Adrenal gland (tissue), 12 donors: ENCODE measurements around the gene KEL. TPM values are rescaled to one million over a fixed set of nuclear protein-coding genes. Genes with fewer than 3 reads are reported as not detected.

ENCODE experiments used
- DNase-seq, 7 donors: peaks; one replicate each; pipeline ENCODE4 v3.0.0-alpha.2; 2019 to 2020
- H3K27ac ChIP-seq, 5 donors: fragments of 200-600 bp; sonication (generic) in 4 of 5; 1 replicate in 3 of 5; 2 replicates in 2 of 5; pipeline versions ENCODE4 v1.5.1 to v1.8.0; 2016 to 2020; ENCODE audit warnings: mild to moderate bottlenecking in 1 of 5
- H3K27me3 ChIP-seq: fragments of 200-600 bp; 2 replicates; pipeline ENCODE4 v1.8.0; 2021
- H3K36me3 ChIP-seq, 2 donors: fragments of 200-600 bp; replicated peaks in 1 of 2; 1 replicate in 1 of 2; 2 replicates in 1 of 2; pipeline versions ENCODE4 v1.5.1 to v1.8.0; 2018 to 2022
- H3K4me1 ChIP-seq, 2 donors: fragments of 200-600 bp; replicated peaks in 1 of 2; 1 replicate in 1 of 2; 2 replicates in 1 of 2; pipeline versions ENCODE4 v1.5.1 to v1.8.0; 2018 to 2021
- H3K4me3 ChIP-seq, 4 donors: fragments of 200-600 bp; sonication (generic) in 3 of 4; one replicate each; pipeline ENCODE4 v1.5.1; 2016 to 2018
- H3K9me3 ChIP-seq, 3 donors: fragments of 200-600 bp; sonication (generic) in 1 of 3; replicated peaks in 1 of 3; 1 replicate in 2 of 3; 2 replicates in 1 of 3; pipeline versions ENCODE4 v1.5.1 to v1.8.0; 2016 to 2021
- CTCF ChIP-seq, 6 experiments: fragments of 450-650 bp in 4 of 6; fragments of 200-600 bp in 2 of 6; sonication (generic) in 1 of 6; IDR thresholded peaks; 1 replicate in 5 of 6; 2 replicates in 1 of 6; pipeline versions ENCODE4 v1.5.1 to v1.8.0; 2016 to 2021; ENCODE audit warnings: antibody characterized with exemption in 6 of 6, mild to moderate bottlenecking in 2 of 6, moderate library complexity in 1 of 6
- POLR2A ChIP-seq, 2 donors: fragments of 450-650 bp; IDR thresholded peaks; one replicate each; pipeline ENCODE4 v1.6.1; 2017; ENCODE audit warnings: antibody characterized with exemption in 2 of 2, mild to moderate bottlenecking in 2 of 2, moderate library complexity in 1 of 2
- WGBS, 4 donors: extraction: QIAGEN DNeasy Blood & Tissue Kit in 2 of 4; methylation state at CpG; one replicate each; pipeline versions ENCODE4 v1.1.5 to v1.1.7; 2013 to 2017; 5-methylcytosine and 5-hydroxymethylcytosine counted together
- intact Hi-C, 2 donors: fragments of 100-400 bp; cut with DNase I; formaldehyde crosslinking; loops; one replicate each; pipeline versions ENCODE4 v1.14.1 to v1.15.0; 2022 to 2023
- polyA plus RNA-seq, 3 donors: library from polyadenylated mRNA; stranded (reverse); fragments of 200-250 nt in 2 of 3; fragments of 350-450 nt in 1 of 3; fragmentation: Illumina TruSeq in 1 of 3; extraction: RNeasy Lipid Tissue Mini Kit (QIAGEN cat#74804) in 1 of 3; gene quantifications; one replicate each; pipeline ENCODE4 v1.2.3, GENCODE V29; 2013 to 2014
- total RNA-seq, 9 donors: library from RNA; depleted of rRNA in 4 of 9; stranded (reverse); fragments of >200 nt in 4 of 9; fragments of 120-200 nt in 1 of 9; fragmentation: NEBNext Ultra II Directional in 1 of 9; extraction: Animal tissue kit (Norgen Biotek cat#: 25700) in 1 of 9; gene quantifications; one replicate each; pipeline versions ENCODE4 v1.1.0 to v1.2.4, GENCODE V29; 2013 to 2023
- donor health status: healthy with polysubstance abuse.
- donor health status: Bipolar disorder and iron deficiency.
- donor health status: DM: yes; HTN: yes; CAD: no.
- donor health status: DM: no; HTN: no; CAD: no.
- donor health status: DM: no; HTN: no; CAD: no.
- donor health status: DM: yes; HTN: yes; CAD: no.

The KEL gene
- total and polyA plus RNA-seq, 12 donors = 0.15 to 1.2 (median 0.55) TPM; not detected in 5

- H3K9me3 ChIP-seq = no peaks in the 10 kb centered on the region
- 49 to 67% (median 62%) methylated on average over 2 of the region's 2 CpGs for WGBS, 4 donors
- no peaks in the 10 kb centered on the region for H3K4me1 ChIP-seq
- no peaks in the 10 kb centered on the region for H3K36me3 ChIP-seq
- TF ChIP-seq CTCF (IDR thresholded peaks at IDR 0.05) (no peak), POLR2A (IDR thresholded peaks at IDR 0.05) (no peak)
- intact Hi-C loops = no loop called here
- H3K27me3 ChIP-seq = no peaks in the 10 kb centered on the region
- no peak for DNase-seq
- no peak overlapping the region for H3K4me3 ChIP-seq
- H3K27ac ChIP-seq = no peak overlapping the region
Observed at GRCh38 chr7:142916508-142916907, 45.7 kb downstream of the KEL start.

- H3K9me3 ChIP-seq = no peaks in the 10 kb centered on the region
- H3K27ac ChIP-seq = no peak overlapping the region
- intact Hi-C loops = no loop called here
- no peaks in the 10 kb centered on the region for H3K36me3 ChIP-seq
- WGBS, 4 donors = 73 to 83% (median 79%) methylated on average over 7 to 8 of the region's 8 CpGs
- no peak for TF ChIP-seq CTCF (IDR thresholded peaks at IDR 0.05)
- TF ChIP-seq POLR2A (IDR thresholded peaks at IDR 0.05) = no peak
- no peak overlapping the region for H3K4me3 ChIP-seq
- H3K4me1 ChIP-seq = no peaks in the 10 kb centered on the region
- peak in 1 of 7 donors; percentile 9 for DNase-seq
- no peaks in the 10 kb centered on the region for H3K27me3 ChIP-seq
Observed at GRCh38 chr7:142915315-142915714, 46.8 kb downstream of the KEL start.

GRCh38 chr7:142914121-142914520, 48.0 kb downstream of the KEL start:
- TF ChIP-seq POLR2A (IDR thresholded peaks at IDR 0.05) = no peak
- TF ChIP-seq CTCF (IDR thresholded peaks at IDR 0.05) = no peak
- WGBS, 4 donors = 23 to 35% (median 31%) methylated on average over 1 of the region's 1 CpG
- intact Hi-C loops = no loop called here

GRCh38 chr7:142913566-142913965, 48.6 kb downstream of the KEL start:
- DNase-seq = no peak
- 65 to 73% (median 69%) methylated on average over 2 of the region's 2 CpGs for WGBS, 4 donors
- intact Hi-C loops = no loop called here
- Histone ChIP-seq H3K27me3 (no peaks in the 10 kb centered on the region), H3K36me3 (no peaks in the 10 kb centered on the region), H3K4me1 (no peaks in the 10 kb centered on the region), H3K9me3 (no peaks in the 10 kb centered on the region), H3K27ac (no peak overlapping the region), H3K4me3 (no peak overlapping the region)
- TF ChIP-seq CTCF (IDR thresholded peaks at IDR 0.05) (no peak), POLR2A (IDR thresholded peaks at IDR 0.05) (no peak)

More at GRCh38 chr7:142914121-142914520, 48.0 kb downstream of the KEL start:
- no peak for DNase-seq
- Histone ChIP-seq H3K9me3 (no peaks in the 10 kb centered on the region), H3K4me3 (no peak overlapping the region), H3K4me1 (no peaks in the 10 kb centered on the region), H3K36me3 (no peaks in the 10 kb centered on the region), H3K27ac (no peak overlapping the region), H3K27me3 (no peaks in the 10 kb centered on the region)
